A673 (cell line): ENCODE results near the gene STK36. TPM values are rescaled to one million over a fixed set of nuclear protein-coding genes. Genes with fewer than 3 reads are reported as not detected.

Experiments used
- BruUV-seq: library from RNA; stranded (reverse); fragments of 400-500 nt; replicated peaks from 2 replicates; lab custom pipeline; 2021; lab: Mats Ljungman, UMichigan
- CTCF ChIA-PET: fragments of 300-600 bp; sonication (Branson Sonifier 250); formaldehyde crosslinking; loops from one replicate; lab custom pipeline; 2022; ENCODE audit warnings: antibody characterized with exemption; lab: Charles Lee
- POLR2A ChIA-PET: fragments of 300-600 bp; sonication (Branson Sonifier 250); formaldehyde crosslinking; loops from one replicate; lab custom pipeline; 2022; ENCODE audit warnings: antibody characterized with exemption; ENCODE audit not compliant: low non-redundant PET; lab: Charles Lee
- DNase-seq: peaks from one replicate; pipeline ENCODE4 v3.0.0-alpha.2; 2015; ENCODE audit warnings: low spot score
- H3K27ac ChIP-seq: fragments of 200-600 bp; sonication (generic); 2 replicates; pipeline ENCODE4 v1.5.1; 2016; ENCODE audit warnings: mixed run types, low read depth, mild to moderate bottlenecking, mixed read lengths, antibody characterized with exemption, low read length; ENCODE audit not compliant: poor library complexity, severe bottlenecking
- H3K27me3 ChIP-seq: fragments of 200-600 bp; sonication (generic); replicated peaks from 2 replicates; pipeline ENCODE4 v1.6.1; 2017; ENCODE audit warnings: mixed run types, low read depth, mild to moderate bottlenecking, mixed read lengths, antibody characterized with exemption, low read length; ENCODE audit not compliant: insufficient read depth, poor library complexity
- H3K36me3 ChIP-seq: fragments of 200-600 bp; sonication (generic); 2 replicates; pipeline ENCODE4 v1.6.1; 2016; ENCODE audit warnings: mixed run types, mild to moderate bottlenecking, mixed read lengths, antibody characterized with exemption, low read length; ENCODE audit not compliant: insufficient read depth, poor library complexity, severe bottlenecking
- H3K4me1 ChIP-seq: fragments of 200-600 bp; sonication (generic); 2 replicates; pipeline ENCODE4 v1.6.1; 2017; ENCODE audit warnings: mixed run types, mild to moderate bottlenecking, mixed read lengths, antibody characterized with exemption, low read length; ENCODE audit not compliant: insufficient read depth, poor library complexity, severe bottlenecking
- H3K4me3 ChIP-seq: fragments of 200-600 bp; sonication (generic); 2 replicates; pipeline ENCODE4 v1.5.1; 2016; ENCODE audit warnings: low read depth, mixed run types, mild to moderate bottlenecking, mixed read lengths, low read length; ENCODE audit not compliant: poor library complexity, severe bottlenecking
- H3K9me3 ChIP-seq: fragments of 200-600 bp; sonication (generic); 2 replicates; pipeline ENCODE4 v1.6.1; 2016; ENCODE audit warnings: mixed run types, low read depth, mild to moderate bottlenecking, mixed read lengths, antibody characterized with exemption, low read length; ENCODE audit not compliant: poor library complexity, severe bottlenecking
- EZH2 ChIP-seq: fragments of 200-600 bp; sonication (generic); IDR thresholded peaks from 2 replicates; pipeline ENCODE4 v1.6.1; 2017; ENCODE audit warnings: borderline replicate concordance, low read depth, mild to moderate bottlenecking, mixed read lengths, antibody characterized with exemption, low read length; ENCODE audit not compliant: poor library complexity, severe bottlenecking
- intact Hi-C: fragments of 100-400 bp; cut with micrococcal nuclease; formaldehyde crosslinking; loops from one replicate; pipeline ENCODE4 v1.10.0; 2022; ENCODE audit not compliant: unreplicated experiment
- total RNA-seq: library from RNA; stranded (reverse); gene quantifications from 2 replicates; pipeline ENCODE4 v1.2.3, GENCODE V29; 2021
- TF ChIP-seq, protein P1 (sequence below): fragments of 300-800, 200-600 bp; sonication (generic); conservative IDR thresholded peaks from 2 replicates; pipeline ENCODE4 v1.5.1; 2017; ENCODE audit warnings: low read depth, mild to moderate bottlenecking, antibody characterized with exemption, low read length, moderate library complexity, mixed read lengths

Gene STK36
- total RNA-seq, 1 experiment from 2014 or later = 69.3 TPM

DNA sequence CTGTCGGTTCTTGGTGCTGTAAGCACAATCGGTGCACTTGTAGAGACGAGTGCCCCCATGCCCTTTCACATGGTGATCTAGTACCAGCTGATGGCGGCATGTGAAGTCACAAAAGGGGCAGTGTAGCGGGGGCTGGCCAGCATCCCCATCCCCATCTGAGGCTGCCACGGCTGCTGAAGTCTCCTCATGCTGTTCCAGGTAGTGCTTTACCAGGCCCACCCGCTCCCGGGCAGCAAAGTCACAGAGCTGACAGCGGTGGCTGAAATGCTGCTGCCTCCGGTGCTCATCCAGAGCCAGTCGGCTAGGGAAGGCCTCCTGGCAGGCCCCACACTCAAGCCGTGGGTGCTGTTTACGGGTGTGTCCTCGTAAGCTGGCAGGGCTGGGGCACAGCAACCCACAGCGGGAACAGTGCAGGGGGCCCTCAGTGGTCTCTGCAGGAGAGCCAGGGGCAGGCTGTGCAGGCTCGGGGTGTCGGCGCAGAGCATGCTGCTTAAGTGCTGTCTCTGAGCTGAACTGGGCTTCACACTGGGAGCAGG, 29.7 kb upstream of the STK36 start:
- POLR2A ChIA-PET = no interaction called here
- intact Hi-C loops = no loop called here
- H3K4me3 ChIP-seq = no peak overlapping the region

DNA sequence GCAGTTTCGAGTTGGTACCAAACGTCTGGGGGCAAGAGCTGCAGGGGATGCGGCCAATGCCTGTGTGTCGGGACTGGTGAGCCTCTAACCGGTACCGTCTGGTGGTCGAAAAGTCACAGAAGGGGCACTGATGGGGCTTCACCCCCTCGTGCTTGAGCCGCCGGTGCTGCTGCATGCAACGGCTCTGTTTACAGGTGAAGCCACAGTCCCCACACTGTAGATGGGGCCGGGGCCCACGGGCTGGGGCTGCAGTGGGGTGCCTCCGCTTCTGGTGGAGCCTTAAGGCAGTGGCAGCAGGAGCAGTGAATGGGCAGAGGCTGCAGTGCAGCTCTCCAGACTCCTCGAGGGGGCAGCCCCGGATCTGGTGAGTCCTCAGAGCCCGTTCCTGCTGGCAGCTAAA, 29.1 kb upstream of the STK36 start:
- Histone ChIP-seq H3K9me3 (no peaks in the 10 kb centered on the region), H3K4me1 (no peaks in the 10 kb centered on the region), H3K4me3 (no peak overlapping the region), H3K27ac (no peak overlapping the region), H3K36me3 (peaks cover 80% of the 10 kb centered on the region), H3K27me3 (no peaks in the 10 kb centered on the region)
- ChIA-PET POLR2A (no interaction called here), CTCF (no interaction called here)
- no peak for TF ChIP-seq EZH2
- TF ChIP-seq, protein P1, sequence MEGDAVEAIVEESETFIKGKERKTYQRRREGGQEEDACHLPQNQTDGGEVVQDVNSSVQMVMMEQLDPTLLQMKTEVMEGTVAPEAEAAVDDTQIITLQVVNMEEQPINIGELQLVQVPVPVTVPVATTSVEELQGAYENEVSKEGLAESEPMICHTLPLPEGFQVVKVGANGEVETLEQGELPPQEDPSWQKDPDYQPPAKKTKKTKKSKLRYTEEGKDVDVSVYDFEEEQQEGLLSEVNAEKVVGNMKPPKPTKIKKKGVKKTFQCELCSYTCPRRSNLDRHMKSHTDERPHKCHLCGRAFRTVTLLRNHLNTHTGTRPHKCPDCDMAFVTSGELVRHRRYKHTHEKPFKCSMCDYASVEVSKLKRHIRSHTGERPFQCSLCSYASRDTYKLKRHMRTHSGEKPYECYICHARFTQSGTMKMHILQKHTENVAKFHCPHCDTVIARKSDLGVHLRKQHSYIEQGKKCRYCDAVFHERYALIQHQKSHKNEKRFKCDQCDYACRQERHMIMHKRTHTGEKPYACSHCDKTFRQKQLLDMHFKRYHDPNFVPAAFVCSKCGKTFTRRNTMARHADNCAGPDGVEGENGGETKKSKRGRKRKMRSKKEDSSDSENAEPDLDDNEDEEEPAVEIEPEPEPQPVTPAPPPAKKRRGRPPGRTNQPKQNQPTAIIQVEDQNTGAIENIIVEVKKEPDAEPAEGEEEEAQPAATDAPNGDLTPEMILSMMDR = no peak
- DNase-seq = no peak
- BruUV-seq = no TSS peak
- intact Hi-C loops = no loop called here

More for the DNA sequence above, 29.7 kb upstream of the STK36 start:
- no TSS peak for BruUV-seq
- Histone ChIP-seq H3K27ac (no peak overlapping the region), H3K4me1 (no peaks in the 10 kb centered on the region), H3K9me3 (no peaks in the 10 kb centered on the region), H3K36me3 (peaks cover 79% of the 10 kb centered on the region), H3K27me3 (no peaks in the 10 kb centered on the region)
- TF ChIP-seq, protein P1 = no peak
- TF ChIP-seq EZH2 = no peak
- CTCF ChIA-PET = no interaction called here
- DNase-seq = no peak

DNA sequence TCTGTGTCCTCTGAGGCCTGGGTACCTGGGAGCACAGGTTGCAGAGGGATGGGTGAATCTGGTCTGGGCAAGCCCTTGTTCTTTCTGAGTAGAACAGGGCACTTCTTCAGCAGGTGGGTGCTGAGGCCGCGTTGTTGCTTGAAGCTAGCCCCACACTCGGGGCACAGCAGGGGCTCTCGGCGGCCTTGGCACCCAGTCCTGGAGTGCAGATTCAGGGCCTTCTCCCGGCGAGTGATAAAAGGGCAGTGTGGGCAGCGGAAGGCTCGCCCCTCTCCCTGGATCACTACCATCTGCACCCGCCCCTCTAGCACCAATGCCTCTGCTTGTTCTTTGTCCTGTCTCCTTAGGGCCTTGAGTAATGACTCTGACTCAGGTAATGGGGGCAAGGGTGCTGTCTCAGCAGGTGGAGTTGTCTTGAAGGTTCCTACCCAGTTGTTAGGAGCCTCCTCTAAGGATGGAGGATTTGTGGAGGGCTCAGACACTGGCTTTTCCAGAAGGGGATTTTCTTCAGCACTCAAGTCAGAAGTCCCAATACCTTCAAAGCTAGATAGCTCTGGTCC, 28.1 kb upstream of the STK36 start:
- TF ChIP-seq, protein P1 = no peak
- TF ChIP-seq EZH2 = no peak
- Histone ChIP-seq H3K4me3 (no peak overlapping the region), H3K9me3 (no peaks in the 10 kb centered on the region), H3K27ac (no peak overlapping the region), H3K36me3 (peaks cover 80% of the 10 kb centered on the region), H3K4me1 (no peaks in the 10 kb centered on the region), H3K27me3 (no peaks in the 10 kb centered on the region)
- POLR2A ChIA-PET = no interaction called here
- BruUV-seq = no TSS peak
- intact Hi-C loops = no loop called here
- CTCF ChIA-PET = no interaction called here
- DNase-seq = no peak
